ENCODE data around the gene COMT.

DNA sequence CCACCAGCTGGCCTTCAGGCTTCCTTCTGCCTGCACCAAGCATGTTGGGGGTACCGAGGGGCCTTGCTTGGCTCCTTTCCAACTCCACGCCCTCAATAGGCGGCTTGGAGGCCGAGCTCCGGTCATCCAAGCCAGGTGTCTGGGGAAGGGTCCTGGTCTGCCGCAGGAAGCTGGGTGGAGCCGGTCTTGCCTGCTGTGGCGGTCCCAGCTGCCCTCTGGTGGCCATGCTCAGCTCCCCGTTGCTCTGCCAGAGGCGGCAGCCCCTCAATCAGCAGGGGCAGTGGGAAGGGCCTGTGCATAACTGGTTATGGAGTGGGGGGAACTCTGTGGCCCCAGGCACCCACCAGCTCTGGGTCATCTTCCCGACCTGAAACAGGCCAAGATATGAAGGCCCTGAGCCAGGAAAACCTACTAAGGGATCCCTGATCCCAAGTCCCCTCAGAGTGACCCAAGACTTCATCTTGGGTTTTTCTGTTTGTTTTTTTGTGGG is 71.9 kb downstream of the COMT start:
- TF ChIP-seq EZH2 (IDR thresholded peaks at IDR 0.05; ENCODE audit: insufficient read depth, poor library complexity, severe bottlenecking) (no peak), EZH2phosphoT487 (IDR thresholded peaks at IDR 0.05; ENCODE audit: insufficient read depth, low read depth) (no peak)
